Trophoblast cell (in vitro differentiated cells and primary cell): Measurements from ENCODE around the gene DDX3X.

ENCODE experiments used
- DNase-seq, 2 donors: peaks; one replicate each; pipeline ENCODE4 v3.0.0-alpha.2; 2016
- H2AFZ ChIP-seq: 2 replicates; pipeline ENCODE4 v1.6.1; 2013; ENCODE audit warnings: low read length, moderate library complexity, mild to moderate bottlenecking; ENCODE audit not compliant: insufficient read depth, poor library complexity
- H2AK5ac ChIP-seq: 2 replicates; pipeline ENCODE4 v1.6.1; 2013; ENCODE audit warnings: mild to moderate bottlenecking, low read length
- H2BK120ac ChIP-seq: 2 replicates; pipeline ENCODE4 v1.6.1; 2013; ENCODE audit warnings: low read length, mild to moderate bottlenecking, moderate library complexity; ENCODE audit not compliant: insufficient read depth, poor library complexity
- H2BK12ac ChIP-seq: 2 replicates; pipeline ENCODE4 v1.6.1; 2013; ENCODE audit warnings: mild to moderate bottlenecking, low read length, moderate library complexity
- H2BK5ac ChIP-seq: 2 replicates; pipeline ENCODE4 v1.6.1; 2013; ENCODE audit warnings: low read length, low read depth, moderate library complexity, mild to moderate bottlenecking; ENCODE audit not compliant: poor library complexity
- H3K14ac ChIP-seq: 2 replicates; pipeline ENCODE4 v1.6.1; 2013; ENCODE audit warnings: mild to moderate bottlenecking, low read length
- H3K18ac ChIP-seq: 2 replicates; pipeline ENCODE4 v1.6.1; 2013; ENCODE audit warnings: mild to moderate bottlenecking, low read length
- H3K23ac ChIP-seq: 2 replicates; pipeline ENCODE4 v1.6.1; 2013; ENCODE audit warnings: low read length
- H3K27ac ChIP-seq: 2 replicates; pipeline ENCODE4 v1.5.1; 2013; ENCODE audit warnings: low read depth, mild to moderate bottlenecking, inconsistent platforms, low read length, moderate library complexity
- H3K27me3 ChIP-seq: 2 replicates; pipeline ENCODE4 v1.6.1; 2013; ENCODE audit warnings: inconsistent platforms, mild to moderate bottlenecking, low read length, moderate library complexity; ENCODE audit not compliant: insufficient read depth
- H3K36me3 ChIP-seq, 2 experiments: 1 replicate in 1 of 2; 2 replicates in 1 of 2; pipeline ENCODE4 v1.6.1; 2013; ENCODE audit warnings: low read length in 2 of 2, mild to moderate bottlenecking in 2 of 2, moderate library complexity in 1 of 2; ENCODE audit not compliant: insufficient read depth in 2 of 2, control insufficient read depth in 1 of 2
- H3K4ac ChIP-seq: 2 replicates; pipeline ENCODE4 v1.6.1; 2013; ENCODE audit warnings: low read depth, mild to moderate bottlenecking, low read length, moderate library complexity
- H3K4me1 ChIP-seq, 2 experiments: 1 replicate in 1 of 2; 2 replicates in 1 of 2; pipeline ENCODE4 v1.6.1; 2013; ENCODE audit warnings: low read length in 2 of 2, mild to moderate bottlenecking in 2 of 2, moderate library complexity in 1 of 2; ENCODE audit not compliant: insufficient read depth in 2 of 2, control insufficient read depth in 1 of 2
- H3K4me2 ChIP-seq: 2 replicates; pipeline ENCODE4 v1.6.1; 2013; ENCODE audit warnings: inconsistent platforms, mild to moderate bottlenecking, low read length, moderate library complexity
- H3K4me3 ChIP-seq: 2 replicates; pipeline ENCODE4 v1.5.1; 2013; ENCODE audit warnings: mild to moderate bottlenecking, low read depth, low read length, inconsistent platforms
- H3K79me1 ChIP-seq: one replicate; pipeline ENCODE4 v1.6.1; 2013; ENCODE audit warnings: low read length
- H3K79me2 ChIP-seq: 2 replicates; pipeline ENCODE4 v1.6.1; 2013; ENCODE audit warnings: low read length, mild to moderate bottlenecking; ENCODE audit not compliant: control insufficient read depth, insufficient read depth, poor library complexity
- H3K9ac ChIP-seq: 2 replicates; pipeline ENCODE4 v1.6.1; 2013; ENCODE audit warnings: mild to moderate bottlenecking, low read length
- H3K9me3 ChIP-seq: 2 replicates; pipeline ENCODE4 v1.6.1; 2013; ENCODE audit warnings: low read depth, mild to moderate bottlenecking, control low read depth, inconsistent platforms, low read length; ENCODE audit not compliant: insufficient read depth
- H4K12ac ChIP-seq: 2 replicates; pipeline ENCODE4 v1.6.1; 2013; ENCODE audit warnings: low read depth, mild to moderate bottlenecking, low read length, moderate library complexity
- H4K8ac ChIP-seq: 2 replicates; pipeline ENCODE4 v1.6.1; 2013; ENCODE audit warnings: low read depth, mild to moderate bottlenecking, low read length, moderate library complexity
- H4K91ac ChIP-seq: one replicate; pipeline ENCODE4 v1.6.1; 2013; ENCODE audit warnings: low read depth, mild to moderate bottlenecking, low read length, moderate library complexity
- WGBS: extraction: QIAGEN DNeasy Blood & Tissue Kit; methylation state at CpG from one replicate; pipeline ENCODE4 v1.1.7; 2013; ENCODE audit warnings: missing lambda C conversion rate; ENCODE audit not compliant: insufficient read length, insufficient coverage; ENCODE audit errors: extremely low coverage; 5-methylcytosine and 5-hydroxymethylcytosine counted together

The DDX3X gene

DNA sequence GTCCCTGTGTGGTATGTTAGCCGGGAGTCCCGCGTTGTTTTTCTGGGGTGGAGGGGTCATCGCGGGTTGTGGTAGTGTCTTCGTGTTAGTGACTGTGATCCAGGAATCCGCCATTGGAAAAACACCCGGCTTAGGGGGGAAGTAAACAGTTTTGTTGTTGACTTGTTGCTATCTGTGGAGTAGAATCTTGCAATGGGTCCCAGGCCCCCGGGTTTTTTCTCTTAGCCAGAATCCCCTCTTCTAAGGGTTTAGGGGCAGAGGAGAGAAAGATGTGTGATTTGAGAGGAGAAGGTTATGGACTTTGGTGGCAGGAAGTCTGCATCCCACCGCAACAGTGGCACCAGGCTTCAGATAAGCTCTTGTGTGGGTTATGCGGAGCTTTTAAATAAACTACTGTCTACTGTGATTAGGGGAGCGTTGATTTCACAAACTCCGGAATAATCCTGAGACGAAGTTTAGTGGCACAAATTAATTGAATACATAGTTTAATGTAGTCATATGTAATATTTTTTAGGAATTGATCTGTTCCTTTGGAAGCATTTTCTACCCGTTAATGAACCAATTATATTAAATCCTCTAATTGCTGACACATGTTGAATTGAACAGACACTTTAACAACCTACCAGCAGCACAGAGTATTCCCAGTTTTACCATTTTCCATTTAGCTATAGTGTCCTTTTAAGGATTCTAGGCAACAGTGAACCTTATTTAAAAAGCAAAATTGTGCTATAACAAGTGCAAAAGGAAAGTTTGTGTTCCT, 1.4 kb downstream of the DDX3X start:
- peak overlapping the region; percentile 72 for H3K4me2 ChIP-seq
- H3K79me1 ChIP-seq: peaks cover 18% of the 10 kb centered on the region
- no peaks in the 10 kb centered on the region for H3K27me3 ChIP-seq
- H4K8ac ChIP-seq: no peak overlapping the region
- H2AFZ ChIP-seq: no peak overlapping the region
- H3K4ac ChIP-seq: peak overlapping the region; percentile 89
- no peak overlapping the region for H2BK120ac ChIP-seq
- no peak for DNase-seq
- H3K9me3 ChIP-seq: no peaks in the 10 kb centered on the region
- peak overlapping the region; percentile 34 for H3K27ac ChIP-seq
- H3K9ac ChIP-seq: peak overlapping the region; percentile 91
- no peak overlapping the region for H3K14ac ChIP-seq
- peaks cover 3 to 4% of the 10 kb centered on the region in 2 experiments for H3K4me1 ChIP-seq
- peaks cover 0 to 8% of the 10 kb centered on the region in 2 experiments for H3K36me3 ChIP-seq
- peaks cover 21% of the 10 kb centered on the region for H3K79me2 ChIP-seq
- H2BK12ac ChIP-seq: no peak overlapping the region
- no peak overlapping the region for H3K18ac ChIP-seq
- H2BK5ac ChIP-seq: peak overlapping the region; percentile 49
- peak overlapping the region; percentile 98 for H3K4me3 ChIP-seq
- H2AK5ac ChIP-seq: no peak overlapping the region
- no peak overlapping the region for H4K12ac ChIP-seq
- no CpG with 5 or more reads among the region's 15 CpGs for WGBS
- no peak overlapping the region for H3K23ac ChIP-seq
- H4K91ac ChIP-seq: no peak overlapping the region

DNA sequence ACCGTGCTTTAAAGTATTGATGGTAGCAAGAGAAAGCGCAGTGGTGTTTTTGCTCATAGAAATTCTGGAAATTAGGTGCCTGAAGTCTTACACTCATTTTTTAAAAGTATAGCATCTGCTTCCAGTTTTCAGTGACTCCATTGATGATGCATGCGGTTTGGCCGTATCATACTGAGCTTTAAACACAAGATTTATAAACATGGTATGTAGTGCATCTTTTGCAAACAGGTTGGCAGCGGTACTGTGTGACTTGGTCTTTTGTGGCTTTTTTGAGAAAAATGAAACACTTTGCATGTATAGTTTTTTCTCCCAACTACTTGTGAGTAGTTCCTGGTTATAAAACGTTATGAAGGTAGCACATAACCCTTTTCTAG, 2.0 kb downstream of the DDX3X start:
- no CpG with 5 or more reads among the region's 6 CpGs for WGBS

DNA sequence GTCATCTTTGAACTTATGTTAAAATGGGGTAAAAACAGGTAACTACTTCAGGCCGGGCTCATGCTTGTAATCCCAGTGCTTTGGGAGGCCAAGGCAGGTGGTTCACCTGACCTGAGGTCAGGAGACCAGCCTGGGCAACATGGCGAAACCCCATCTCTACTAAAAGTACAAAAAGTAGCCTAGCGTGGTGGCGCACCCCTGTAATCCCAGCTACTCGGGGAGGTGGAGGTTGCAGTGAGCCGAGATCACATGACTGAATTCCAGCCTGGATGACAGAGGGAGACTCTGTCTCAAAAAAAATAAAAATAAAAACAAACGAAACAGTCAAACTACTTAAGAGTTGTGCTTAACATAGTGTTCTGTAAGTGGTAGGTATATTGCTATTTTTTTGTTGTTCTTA, 2.5 kb downstream of the DDX3X start:
- DNase-seq: peak in 1 of 2 donors; percentile 32
- peak overlapping the region; percentile 83 for H3K4ac ChIP-seq
- peaks cover 21% of the 10 kb centered on the region for H3K79me2 ChIP-seq
- H3K14ac ChIP-seq: no peak overlapping the region
- no peak overlapping the region for H3K23ac ChIP-seq
- peak overlapping the region; percentile 72 for H3K4me2 ChIP-seq
- H3K9ac ChIP-seq: no peak overlapping the region
- H3K27ac ChIP-seq: no peak overlapping the region
- no peaks in the 10 kb centered on the region for H3K9me3 ChIP-seq
- no peak overlapping the region for H4K91ac ChIP-seq
- no peak overlapping the region for H3K18ac ChIP-seq
- peaks cover 0 to 4% of the 10 kb centered on the region in 2 experiments for H3K4me1 ChIP-seq
- WGBS: no CpG with 5 or more reads among the region's 7 CpGs
- H4K12ac ChIP-seq: no peak overlapping the region
- H3K36me3 ChIP-seq: peaks cover 4 to 9% of the 10 kb centered on the region in 2 experiments
- H2AK5ac ChIP-seq: no peak overlapping the region
- no peak overlapping the region for H2BK12ac ChIP-seq
- peak overlapping the region; percentile 50 for H3K4me3 ChIP-seq
- no peaks in the 10 kb centered on the region for H3K27me3 ChIP-seq
- H4K8ac ChIP-seq: no peak overlapping the region
- no peak overlapping the region for H2BK5ac ChIP-seq
- no peak overlapping the region for H2BK120ac ChIP-seq
- H2AFZ ChIP-seq: no peak overlapping the region
- H3K79me1 ChIP-seq: peaks cover 18% of the 10 kb centered on the region

More for the DNA sequence above, 2.0 kb downstream of the DDX3X start:
- Histone ChIP-seq H3K9me3 (no peaks in the 10 kb centered on the region), H2BK12ac (no peak overlapping the region), H3K36me3 (peaks cover 1 to 8% of the 10 kb centered on the region in 2 experiments), H3K4me1 (peaks cover 0 to 4% of the 10 kb centered on the region in 2 experiments), H3K4ac (no peak overlapping the region), H2AK5ac (no peak overlapping the region), H3K23ac (no peak overlapping the region), H3K9ac (no peak overlapping the region), H4K12ac (no peak overlapping the region), H3K18ac (no peak overlapping the region), H2BK5ac (no peak overlapping the region), H3K79me2 (peaks cover 21% of the 10 kb centered on the region), H3K4me3 (no peak overlapping the region), H4K8ac (no peak overlapping the region), H2BK120ac (no peak overlapping the region), H4K91ac (no peak overlapping the region), H3K14ac (no peak overlapping the region), H3K27ac (no peak overlapping the region), H3K27me3 (no peaks in the 10 kb centered on the region), H3K79me1 (peaks cover 18% of the 10 kb centered on the region), H3K4me2 (peak overlapping the region; percentile 72), H2AFZ (no peak overlapping the region)
- peak in 1 of 2 donors; percentile 34 for DNase-seq

DNA sequence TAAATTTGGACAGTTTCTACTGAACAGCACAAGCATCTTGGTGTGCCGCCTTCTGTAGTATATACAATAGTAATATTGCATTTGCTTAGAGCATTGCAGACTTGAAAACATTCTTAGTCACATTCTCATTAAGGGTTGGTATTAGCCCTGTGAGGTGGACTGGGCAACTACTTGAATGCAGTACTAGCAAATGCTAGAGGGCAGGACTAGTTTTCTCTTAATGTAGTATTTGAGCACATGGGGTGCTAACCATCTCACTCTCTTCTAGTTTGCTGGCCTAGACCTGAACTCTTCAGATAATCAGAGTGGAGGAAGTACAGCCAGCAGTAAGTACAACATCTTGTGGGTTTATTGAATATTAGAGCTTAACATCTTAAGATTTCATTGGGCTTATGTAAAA, 3.2 kb downstream of the DDX3X start:
- H3K14ac ChIP-seq: no peak overlapping the region
- H2BK12ac ChIP-seq: no peak overlapping the region
- H3K27ac ChIP-seq: no peak overlapping the region
- H3K4ac ChIP-seq: peak overlapping the region; percentile 78
- H2BK5ac ChIP-seq: no peak overlapping the region
- peaks cover 0 to 2% of the 10 kb centered on the region in 2 experiments for H3K4me1 ChIP-seq
- H3K18ac ChIP-seq: no peak overlapping the region
- no peak overlapping the region for H4K8ac ChIP-seq
- no peaks in the 10 kb centered on the region for H3K27me3 ChIP-seq
- peaks cover 4 to 11% of the 10 kb centered on the region in 2 experiments for H3K36me3 ChIP-seq
- peak in 1 of 2 donors; percentile 45 for DNase-seq
- no peak overlapping the region for H4K12ac ChIP-seq
- H3K4me3 ChIP-seq: no peak overlapping the region
- WGBS: no CpG with 5 or more reads among the region's 1 CpG
- H3K9ac ChIP-seq: no peak overlapping the region
- H4K91ac ChIP-seq: no peak overlapping the region
- no peak overlapping the region for H2BK120ac ChIP-seq
- no peaks in the 10 kb centered on the region for H3K9me3 ChIP-seq
- H2AK5ac ChIP-seq: no peak overlapping the region
- H3K23ac ChIP-seq: no peak overlapping the region
- peaks cover 18% of the 10 kb centered on the region for H3K79me1 ChIP-seq
- H2AFZ ChIP-seq: no peak overlapping the region
- peaks cover 21% of the 10 kb centered on the region for H3K79me2 ChIP-seq
- peak overlapping the region; percentile 1 for H3K4me2 ChIP-seq
